ENCODE results near the gene ST7L. TPM values are rescaled to one million over a fixed set of nuclear protein-coding genes. Genes with fewer than 3 reads are reported as not detected.

Gene ST7L
- total and polyA plus RNA-seq, 4 donors, result 8.4 to 36.1 (median 17.2) TPM

- no peak for TF ChIP-seq CTCF (IDR thresholded peaks at IDR 0.05; ENCODE audit: control extremely low read depth, extremely low read depth)
- DNase-seq (peak in 1 of 3 donors; percentile 23), ATAC-seq (ENCODE audit: insufficient read depth, low FRiP score) (no peak)
- Histone ChIP-seq H3K4me3 (no peak overlapping the region), H3K9me3 (ENCODE audit: control insufficient read depth in 4 of 4, insufficient read depth in 3 of 4, low read length in 3 of 4) (no peaks in the 10 kb centered on the region), H3K9ac (ENCODE audit: insufficient read depth in 1 of 2, low read length in 2 of 2) (no peak overlapping the region), H3K4me1 (ENCODE audit: control insufficient read depth in 5 of 5, insufficient read depth in 5 of 5, low read length in 5 of 5) (peaks cover 0 to 6% (median 3%) of the 10 kb centered on the region in 5 donors), H3K36me3 (ENCODE audit: control insufficient read depth in 4 of 4, insufficient read depth in 4 of 4, low read length in 4 of 4) (peaks cover 0 to 4% (median 0%) of the 10 kb centered on the region in 4 donors), H3K27ac (ENCODE audit: low read depth in 1 of 2, low read length in 1 of 2) (no peak overlapping the region), H3K27me3 (ENCODE audit: control insufficient read depth in 3 of 3, insufficient read depth in 3 of 3, low read length in 2 of 3) (peaks cover 0 to 18% (median 4%) of the 10 kb centered on the region in 3 donors)
- 72 to 86% methylated on average over 2 of the region's 2 CpGs for WGBS, 2 donors
Observed at GRCh38 chr1:112515311-112516009, 103.5 kb downstream of the ST7L start.

- peaks cover 0 to 4% (median 0%) of the 10 kb centered on the region in 4 donors for H3K36me3 ChIP-seq (ENCODE audit: control insufficient read depth in 4 of 4, insufficient read depth in 4 of 4, low read length in 4 of 4)
- peaks cover 0 to 23% (median 9%) of the 10 kb centered on the region in 3 donors for H3K27me3 ChIP-seq (ENCODE audit: control insufficient read depth in 3 of 3, insufficient read depth in 3 of 3, low read length in 2 of 3)
- DNase-seq (no peak), ATAC-seq (ENCODE audit: insufficient read depth, low FRiP score) (no peak)
- peak overlapping the region in 1 of 2 donors; percentile 0 for H3K27ac ChIP-seq (ENCODE audit: low read depth in 1 of 2, low read length in 1 of 2)
- 95% methylated on average over 12 of the region's 12 CpGs for WGBS, 2 donors
- no peaks in the 10 kb centered on the region for H3K9me3 ChIP-seq (ENCODE audit: control insufficient read depth in 4 of 4, insufficient read depth in 3 of 4, low read length in 3 of 4)
- H3K9ac ChIP-seq (ENCODE audit: insufficient read depth in 1 of 2, low read length in 2 of 2), result no peak overlapping the region
- peaks cover 0 to 6% (median 3%) of the 10 kb centered on the region in 5 donors for H3K4me1 ChIP-seq (ENCODE audit: control insufficient read depth in 5 of 5, insufficient read depth in 5 of 5, low read length in 5 of 5)
- H3K4me3 ChIP-seq, result no peak overlapping the region
- no peak for TF ChIP-seq CTCF (IDR thresholded peaks at IDR 0.05; ENCODE audit: control extremely low read depth, extremely low read depth)
Observed at GRCh38 chr1:112514901-112515300, 104.0 kb downstream of the ST7L start.

- Histone ChIP-seq H3K36me3 (ENCODE audit: control insufficient read depth in 4 of 4, insufficient read depth in 4 of 4, low read length in 4 of 4) (peaks cover 0 to 4% (median 0%) of the 10 kb centered on the region in 4 donors), H3K9me3 (ENCODE audit: control insufficient read depth in 4 of 4, insufficient read depth in 3 of 4, low read length in 3 of 4) (no peaks in the 10 kb centered on the region), H3K27me3 (ENCODE audit: control insufficient read depth in 3 of 3, insufficient read depth in 3 of 3, low read length in 2 of 3) (peaks cover 0 to 33% (median 16%) of the 10 kb centered on the region in 3 donors), H3K27ac (ENCODE audit: low read depth in 1 of 2, low read length in 1 of 2) (peak overlapping the region in 1 of 2 donors; percentile 52), H3K9ac (ENCODE audit: insufficient read depth in 1 of 2, low read length in 2 of 2) (no peak overlapping the region), H3K4me1 (ENCODE audit: control insufficient read depth in 5 of 5, insufficient read depth in 5 of 5, low read length in 5 of 5) (peaks cover 0 to 10% (median 4%) of the 10 kb centered on the region in 5 donors), H3K4me3 (no peak overlapping the region)
- no peak for ATAC-seq (ENCODE audit: insufficient read depth, low FRiP score)
- no peak for TF ChIP-seq CTCF (IDR thresholded peaks at IDR 0.05; ENCODE audit: control extremely low read depth, extremely low read depth)
- 59 to 69% methylated on average over 9 of the region's 9 CpGs for WGBS, 2 donors
- peak; percentile 56 to 73 (median 63) for DNase-seq
Observed at GRCh38 chr1:112513112-112513870, 105.7 kb downstream of the ST7L start.

Measured in lung (tissue), 12 donors.